Aorta (tissue), 5 donors: ENCODE data around the gene NOC2L. TPM values are rescaled to one million over a fixed set of nuclear protein-coding genes. Genes with fewer than 3 reads are reported as not detected.

Experiments used
- ATAC-seq: fragments of 200-7000 bp; cut with Tn5 transposase; one replicate; pipeline ENCODE4 v1.9.1; 2022; ENCODE audit warnings: moderate library complexity; ENCODE audit not compliant: low FRiP score
- DNase-seq, 2 donors: peaks; one replicate each; pipeline ENCODE4 v3.0.0-alpha.2; 2020
- H3K27ac ChIP-seq, 2 donors: one replicate each; pipeline ENCODE4 v1.5.1; 2013; ENCODE audit warnings: low read length in 2 of 2, mild to moderate bottlenecking in 2 of 2, moderate library complexity in 2 of 2, control low read depth in 1 of 2, inconsistent platforms in 1 of 2, low read depth in 1 of 2
- H3K27me3 ChIP-seq, 2 donors: one replicate each; pipeline ENCODE4 v1.6.1; 2013; ENCODE audit warnings: control low read depth in 1 of 2, low read length in 1 of 2, mild to moderate bottlenecking in 1 of 2, moderate library complexity in 1 of 2; ENCODE audit not compliant: insufficient read depth in 2 of 2, control insufficient read depth in 1 of 2
- H3K36me3 ChIP-seq, 2 donors: one replicate each; pipeline ENCODE4 v1.6.1; 2013; ENCODE audit warnings: control low read depth in 1 of 2, low read length in 1 of 2, mild to moderate bottlenecking in 1 of 2; ENCODE audit not compliant: insufficient read depth in 2 of 2, control insufficient read depth in 1 of 2
- H3K4me1 ChIP-seq, 2 donors: one replicate each; pipeline ENCODE4 v1.6.1; 2013; ENCODE audit warnings: low read length in 2 of 2, control low read depth in 1 of 2, mild to moderate bottlenecking in 1 of 2, moderate library complexity in 1 of 2; ENCODE audit not compliant: insufficient read depth in 2 of 2, control insufficient read depth in 1 of 2
- H3K4me3 ChIP-seq, 2 donors: one replicate each; pipeline ENCODE4 v1.5.1; 2013; ENCODE audit warnings: low read length in 2 of 2, control low read depth in 1 of 2, mild to moderate bottlenecking in 1 of 2
- H3K9me3 ChIP-seq: one replicate; pipeline ENCODE4 v1.6.1; 2013; ENCODE audit warnings: mild to moderate bottlenecking, low read length; ENCODE audit not compliant: control insufficient read depth
- WGBS, 2 donors: extraction: QIAGEN DNeasy Blood & Tissue Kit; methylation state at CpG; one replicate each; pipeline ENCODE4 v1.1.7; 2013; 5-methylcytosine and 5-hydroxymethylcytosine counted together
- intact Hi-C, 2 donors: fragments of 100-400 bp; cut with DNase I; formaldehyde crosslinking; loops; one replicate each; pipeline versions ENCODE4 v1.14.2 to v1.15.0; 2022
- polyA plus RNA-seq, 2 donors: library from polyadenylated mRNA; stranded (reverse); fragments of 200-250 nt; gene quantifications; one replicate each; pipeline ENCODE4 v1.2.3, GENCODE V29; 2013
- total RNA-seq, 2 donors: library from RNA; stranded (reverse); fragmentation: NEBNext Ultra II Directional; extraction: Animal tissue kit (Norgen Biotek cat#: 25700); gene quantifications; one replicate each; pipeline ENCODE4 v1.2.1, GENCODE V29; 2021
- donor health status: healthy with polysubstance abuse.
- donor health status: Bipolar disorder and iron deficiency.
- donor health status: DM: no; HTN: no; CAD: no.
- donor health status: DM: no; HTN: no; CAD: no.
- donor health status: DM: yes; HTN: yes; CAD: no.

Gene NOC2L
- total and polyA plus RNA-seq, 4 donors = 17.3 to 55.5 (median 38.6) TPM

DNA sequence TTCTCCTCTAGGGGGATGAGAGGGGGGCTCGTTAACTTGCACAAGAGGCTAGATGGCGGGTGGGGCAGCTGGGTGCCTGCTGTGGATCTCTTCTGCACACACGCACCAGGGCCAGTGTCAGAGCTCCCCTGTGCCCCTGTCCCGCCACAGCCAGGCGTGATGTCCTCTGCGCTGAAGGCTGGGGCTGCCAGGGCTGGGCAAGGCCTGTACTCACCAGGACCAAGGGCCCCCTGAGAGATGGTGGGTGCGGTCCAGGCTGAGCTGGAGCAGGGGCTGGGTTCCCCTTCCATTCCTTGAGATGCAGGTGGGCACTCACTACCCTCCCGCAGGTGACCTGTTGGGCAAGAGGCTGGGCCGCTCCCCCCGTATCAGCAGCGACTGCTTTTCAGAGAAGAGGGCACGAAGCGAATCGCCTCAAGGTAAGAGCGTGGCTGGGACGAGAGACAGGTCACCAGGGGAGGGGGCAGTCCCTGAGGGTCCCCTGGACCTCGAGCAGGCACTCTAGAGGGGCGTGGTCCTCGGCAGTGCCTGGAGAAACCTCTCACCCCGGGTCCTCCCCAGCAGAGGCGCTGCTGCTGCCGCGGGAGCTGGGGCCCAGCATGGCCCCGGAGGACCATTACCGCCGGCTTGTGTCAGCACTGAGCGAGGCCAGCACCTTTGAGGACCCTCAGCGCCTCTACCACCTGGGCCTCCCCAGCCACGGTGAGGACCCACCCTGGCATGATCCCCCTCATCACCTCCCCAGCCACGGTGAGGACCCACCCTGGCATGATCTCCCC is 20.2 kb downstream of the NOC2L start:
- WGBS, 2 donors = 88 to 92% methylated on average over 30 of the region's 30 CpGs
- Histone ChIP-seq H3K27ac (no peak overlapping the region), H3K27me3 (no peaks in the 10 kb centered on the region), H3K4me3 (no peak overlapping the region), H3K4me1 (no peaks in the 10 kb centered on the region), H3K9me3 (no peaks in the 10 kb centered on the region), H3K36me3 (no peaks in the 10 kb centered on the region)
- no peak for ATAC-seq
- no peak for DNase-seq
- intact Hi-C loops = no loop called here

GRCh38 chr1:938088-938683 is 20.9 kb downstream of the NOC2L start:
- Histone ChIP-seq H3K4me3 (no peak overlapping the region), H3K27ac (no peak overlapping the region), H3K27me3 (no peaks in the 10 kb centered on the region), H3K9me3 (no peaks in the 10 kb centered on the region), H3K36me3 (no peaks in the 10 kb centered on the region), H3K4me1 (no peaks in the 10 kb centered on the region)
- intact Hi-C loops = no loop called here
- WGBS, 2 donors = 80 to 82% methylated on average over 15 of the region's 15 CpGs
- no peak for DNase-seq
- ATAC-seq = no peak

DNA sequence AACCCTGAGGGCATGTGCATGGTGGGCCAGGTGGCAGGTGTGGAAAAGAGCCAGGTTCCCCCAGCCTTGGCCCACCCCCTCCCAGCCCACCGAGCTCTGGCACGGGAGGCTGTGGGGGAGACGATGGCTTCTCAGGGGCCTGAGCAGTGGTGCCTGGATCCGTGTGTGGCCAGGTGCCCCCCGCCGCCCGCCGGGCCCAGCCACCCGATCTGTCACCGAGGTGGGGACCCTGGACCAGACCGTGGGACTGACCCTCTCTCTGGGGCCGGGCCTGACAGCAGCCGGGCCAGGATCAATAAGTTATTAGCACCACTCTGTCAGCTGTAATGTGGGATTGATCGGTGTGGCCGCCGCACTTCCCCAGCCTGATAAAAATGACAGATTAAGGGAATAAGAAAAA is 21.5 kb downstream of the NOC2L start:
- Histone ChIP-seq H3K27me3 (no peaks in the 10 kb centered on the region), H3K4me1 (no peaks in the 10 kb centered on the region)

DNA sequence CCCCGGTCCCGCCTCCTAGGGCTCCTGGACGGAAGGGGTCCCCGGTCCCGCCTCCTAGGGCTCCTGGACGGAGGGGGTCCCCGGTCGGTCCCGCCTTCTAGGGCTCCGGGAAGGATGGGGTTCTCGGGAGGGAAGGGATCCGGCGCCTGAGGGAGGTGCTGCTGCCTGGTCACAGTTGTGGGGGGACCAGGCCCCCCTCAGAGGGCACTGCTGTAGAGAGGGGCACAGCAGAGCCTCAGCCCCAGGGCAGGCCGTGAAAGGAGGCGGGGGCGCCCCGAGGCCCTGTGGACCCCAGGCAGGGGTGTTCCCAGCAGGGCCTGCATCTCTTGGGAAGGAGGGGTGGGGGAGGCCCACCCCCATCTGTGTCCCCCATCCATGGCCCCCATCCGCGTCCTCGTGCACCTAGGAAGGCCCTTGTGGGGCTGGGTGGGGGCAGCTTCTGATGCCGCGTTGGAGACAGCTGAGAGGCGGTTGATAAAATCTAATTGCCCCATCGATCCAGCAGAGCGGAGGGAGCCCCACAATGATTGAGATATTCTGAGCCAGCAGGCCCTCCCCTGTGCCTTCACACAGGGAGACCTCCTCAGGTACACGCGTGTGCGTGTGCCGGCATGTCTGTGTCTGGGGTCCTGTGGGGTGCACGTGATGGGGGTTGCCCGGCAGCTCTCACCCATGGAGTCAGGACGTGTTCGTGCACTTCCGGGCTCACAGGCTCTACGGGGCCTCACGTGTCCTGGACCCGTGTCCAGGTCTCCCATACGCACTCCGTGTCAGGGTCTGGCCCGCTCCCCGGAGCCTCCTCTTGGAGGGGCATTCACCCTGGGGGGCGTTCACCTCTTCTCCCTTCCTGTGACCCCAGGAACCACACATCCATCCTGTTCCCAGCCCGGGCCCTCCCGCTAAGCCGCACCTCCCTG is 22.4 kb downstream of the NOC2L start:
- H3K27ac ChIP-seq = no peak overlapping the region
- H3K4me1 ChIP-seq = no peaks in the 10 kb centered on the region
- intact Hi-C loops = no loop called here
- H3K9me3 ChIP-seq = no peaks in the 10 kb centered on the region
- 90 to 91% methylated on average over 31 to 45 of the region's 45 CpGs for WGBS, 2 donors
- H3K4me3 ChIP-seq = no peak overlapping the region
- H3K27me3 ChIP-seq = no peaks in the 10 kb centered on the region
- no peaks in the 10 kb centered on the region for H3K36me3 ChIP-seq
- ATAC-seq (no peak), DNase-seq (no peak)

More for the DNA sequence above, 21.5 kb downstream of the NOC2L start:
- H3K36me3 ChIP-seq = no peaks in the 10 kb centered on the region
- DNase-seq (no peak), ATAC-seq (no peak)
- H3K9me3 ChIP-seq = no peaks in the 10 kb centered on the region
- intact Hi-C loops = no loop called here
- H3K4me3 ChIP-seq = no peak overlapping the region
- WGBS, 2 donors = 91 to 93% methylated on average over 15 to 16 of the region's 16 CpGs
- H3K27ac ChIP-seq = no peak overlapping the region

DNA sequence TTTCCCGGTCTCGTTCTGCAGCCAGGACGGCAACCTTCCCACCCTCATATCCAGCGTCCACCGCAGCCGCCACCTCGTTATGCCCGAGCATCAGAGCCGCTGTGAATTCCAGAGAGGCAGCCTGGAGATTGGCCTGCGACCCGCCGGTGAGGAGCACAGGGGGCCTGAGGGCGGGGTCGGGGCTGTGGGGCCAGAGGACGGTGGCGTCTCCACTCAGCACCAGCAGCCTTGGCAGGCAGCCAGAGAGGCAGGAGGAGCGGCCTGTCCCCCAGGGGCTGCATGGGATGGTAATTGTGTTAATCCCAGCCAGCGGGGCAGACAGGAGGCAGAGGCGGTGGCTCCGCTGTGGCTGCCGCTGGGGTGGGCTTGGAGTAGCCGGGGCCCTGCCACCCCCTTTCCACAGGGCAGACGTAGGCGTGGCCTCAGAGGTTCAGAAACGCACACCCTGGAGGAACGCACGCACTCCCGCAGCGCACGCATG is 23.3 kb downstream of the NOC2L start:
- DNase-seq = no peak
- no peak overlapping the region for H3K27ac ChIP-seq
- ATAC-seq = no peak
- intact Hi-C loops = no loop called here
- WGBS, 2 donors = 63 to 68% methylated on average over 30 of the region's 30 CpGs
- H3K4me3 ChIP-seq = no peak overlapping the region
- no peaks in the 10 kb centered on the region for H3K27me3 ChIP-seq
- H3K4me1 ChIP-seq = no peaks in the 10 kb centered on the region
- no peaks in the 10 kb centered on the region for H3K36me3 ChIP-seq
- H3K9me3 ChIP-seq = no peaks in the 10 kb centered on the region

DNA sequence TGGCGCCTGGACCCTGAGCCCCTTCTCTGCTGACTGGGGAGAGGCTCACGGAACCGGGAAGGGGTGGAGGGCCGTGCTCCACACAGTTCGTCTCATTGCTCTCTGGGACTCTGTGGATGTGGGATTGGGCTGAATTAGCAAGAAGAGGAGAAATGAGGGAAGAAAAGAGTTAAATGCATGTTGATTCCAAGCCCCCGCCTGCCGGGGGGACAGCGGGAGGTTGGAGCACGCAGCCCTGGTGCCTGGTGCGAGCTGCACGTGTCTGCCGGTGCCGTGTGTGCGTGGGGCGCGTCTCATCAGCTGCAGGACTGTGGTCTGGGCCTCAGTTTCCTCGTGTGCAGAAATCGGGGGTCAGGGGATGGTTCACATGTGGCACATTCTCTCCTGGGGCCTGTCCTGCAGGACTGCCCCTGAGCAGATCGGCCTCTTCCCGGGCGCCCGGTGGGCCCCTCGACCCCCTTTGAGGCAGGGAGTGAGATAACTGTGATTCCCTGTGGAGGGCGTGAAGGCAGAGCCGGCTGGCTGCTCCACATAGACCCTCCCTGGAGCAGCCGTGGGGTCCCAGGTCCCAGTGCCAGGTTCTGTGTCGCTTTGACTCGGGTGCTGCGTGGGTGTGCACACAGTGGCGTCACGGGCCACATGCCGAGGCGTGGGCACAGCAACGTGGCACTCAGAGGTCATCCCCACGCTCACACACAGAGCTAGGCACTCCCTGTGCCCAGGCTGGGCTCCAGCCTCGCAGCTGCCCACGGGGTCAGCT is 23.9 kb downstream of the NOC2L start:
- WGBS, 2 donors = 50 to 58% methylated on average over 37 of the region's 37 CpGs
- intact Hi-C loops = no loop called here

GRCh38 chr1:933603-933940 is 25.5 kb downstream of the NOC2L start:
- Histone ChIP-seq H3K27ac (no peak overlapping the region), H3K9me3 (no peaks in the 10 kb centered on the region), H3K4me3 (no peak overlapping the region), H3K36me3 (no peaks in the 10 kb centered on the region), H3K4me1 (no peaks in the 10 kb centered on the region), H3K27me3 (no peaks in the 10 kb centered on the region)
- 49 to 52% methylated on average over 10 of the region's 10 CpGs for WGBS, 2 donors
- DNase-seq = no peak
- ATAC-seq = no peak
- intact Hi-C loops = no loop called here

More for the DNA sequence above, 23.9 kb downstream of the NOC2L start:
- DNase-seq (no peak), ATAC-seq (no peak)
- Histone ChIP-seq H3K36me3 (no peaks in the 10 kb centered on the region), H3K27me3 (no peaks in the 10 kb centered on the region), H3K27ac (no peak overlapping the region), H3K4me3 (no peak overlapping the region), H3K4me1 (no peaks in the 10 kb centered on the region), H3K9me3 (no peaks in the 10 kb centered on the region)
